Calu3 (cell line): Measurements from ENCODE around the gene OR2H1. TPM values are rescaled to one million over a fixed set of nuclear protein-coding genes. Genes with fewer than 3 reads are reported as not detected.

Experiments
- BruUV-seq: library from RNA; stranded (reverse); fragments of 400-500 nt; replicated peaks from 2 replicates; lab custom pipeline; 2021; lab: Mats Ljungman, UMichigan
- CTCF ChIA-PET: fragments of 300-600 bp; sonication (Branson Sonifier 250); formaldehyde crosslinking; loops from one replicate; lab custom pipeline; 2022; ENCODE audit warnings: antibody characterized with exemption; lab: Charles Lee
- DNase-seq: peaks from one replicate; pipeline ENCODE4 v3.0.0; 2022
- H3K27ac Mint-ChIP-seq: one replicate; pipeline ENCODE4 v1.8.0; 2022; ENCODE audit warnings: mixed read lengths; ENCODE audit not compliant: unreplicated experiment
- H3K27me3 Mint-ChIP-seq: one replicate; pipeline ENCODE4 v1.8.0; 2022; ENCODE audit warnings: mixed read lengths; ENCODE audit not compliant: unreplicated experiment
- H3K36me3 Mint-ChIP-seq: one replicate; pipeline ENCODE4 v1.8.0; 2022; ENCODE audit warnings: mild to moderate bottlenecking, moderate library complexity, mixed read lengths; ENCODE audit not compliant: insufficient read depth, unreplicated experiment
- H3K4me1 Mint-ChIP-seq: one replicate; pipeline ENCODE4 v1.8.0; 2022; ENCODE audit warnings: mild to moderate bottlenecking, low read depth, mixed read lengths; ENCODE audit not compliant: unreplicated experiment
- H3K4me3 Mint-ChIP-seq: one replicate; pipeline ENCODE4 v1.8.0; 2022; ENCODE audit warnings: mild to moderate bottlenecking, low read depth, moderate library complexity, mixed read lengths; ENCODE audit not compliant: unreplicated experiment
- H3K9me3 Mint-ChIP-seq: one replicate; pipeline ENCODE4 v1.8.0; 2022; ENCODE audit warnings: low read depth, mixed read lengths; ENCODE audit not compliant: unreplicated experiment
- intact Hi-C: fragments of 100-400 bp; cut with micrococcal nuclease; formaldehyde crosslinking; loops from one replicate; pipeline ENCODE4 v1.10.0; 2022; ENCODE audit not compliant: unreplicated experiment
- total RNA-seq: library from RNA; stranded (reverse); gene quantifications from 2 replicates; pipeline ENCODE4 v1.2.3, GENCODE V29; 2022
- TF ChIP-seq, protein P1 (sequence below): fragments of 200-600 bp; IDR thresholded peaks from one replicate; pipeline ENCODE4 v1.8.0; 2022; ENCODE audit warnings: antibody characterized with exemption; ENCODE audit not compliant: unreplicated experiment

Gene OR2H1
- total RNA-seq, 1 experiment from 2014 or later = not detected

DNA sequence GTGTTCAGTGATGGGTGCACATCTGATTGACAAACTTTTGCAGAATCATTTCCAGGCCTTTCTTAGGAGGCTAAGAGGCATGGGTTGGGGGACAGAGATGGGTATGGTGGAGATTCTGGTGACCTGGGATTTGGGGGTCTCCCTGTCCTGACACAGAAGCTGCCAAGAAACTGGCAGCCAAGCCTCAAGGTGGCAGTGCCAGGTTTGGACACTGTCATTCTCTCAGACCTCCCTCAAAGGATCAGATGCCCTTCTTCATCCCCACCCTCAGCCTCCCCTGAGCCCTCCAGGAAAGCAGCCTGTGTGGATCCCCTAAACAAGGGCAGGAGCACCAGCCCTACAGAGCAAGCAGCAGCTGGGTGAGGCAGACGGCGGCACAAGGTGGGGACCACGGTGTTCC, 48.9 kb downstream of the OR2H1 start:
- CTCF ChIA-PET = no interaction called here

DNA sequence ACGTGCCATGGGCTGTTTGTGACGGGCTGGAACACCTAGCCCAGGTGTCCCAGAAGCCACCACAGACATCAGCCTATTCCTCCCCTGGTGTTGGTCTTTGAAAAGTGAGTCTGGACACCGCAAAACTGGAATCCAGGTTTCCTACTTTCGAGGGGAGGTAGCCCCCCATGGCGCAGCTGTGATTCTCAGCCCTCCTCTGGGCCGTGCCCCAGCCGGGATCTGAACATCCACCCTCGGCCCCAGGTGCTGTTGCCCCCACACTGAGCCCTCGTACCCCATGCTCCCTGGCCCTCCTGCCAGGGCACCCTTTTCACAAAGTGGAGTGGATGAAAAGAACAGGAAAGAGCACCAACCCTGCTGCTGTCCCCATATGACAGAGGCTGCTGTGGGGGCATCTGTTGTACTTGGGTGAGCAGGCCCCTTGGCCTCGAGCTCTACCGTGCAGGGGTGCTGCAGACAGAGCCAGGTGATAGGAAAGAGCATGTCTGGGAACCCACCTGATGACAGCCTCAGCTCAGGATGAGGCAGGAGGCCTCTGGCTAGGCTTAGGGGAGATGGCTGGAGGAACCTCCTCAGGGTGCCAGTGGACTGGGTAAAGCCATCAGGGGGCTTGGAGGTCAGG, 49.6 kb downstream of the OR2H1 start:
- TF ChIP-seq, protein P1, sequence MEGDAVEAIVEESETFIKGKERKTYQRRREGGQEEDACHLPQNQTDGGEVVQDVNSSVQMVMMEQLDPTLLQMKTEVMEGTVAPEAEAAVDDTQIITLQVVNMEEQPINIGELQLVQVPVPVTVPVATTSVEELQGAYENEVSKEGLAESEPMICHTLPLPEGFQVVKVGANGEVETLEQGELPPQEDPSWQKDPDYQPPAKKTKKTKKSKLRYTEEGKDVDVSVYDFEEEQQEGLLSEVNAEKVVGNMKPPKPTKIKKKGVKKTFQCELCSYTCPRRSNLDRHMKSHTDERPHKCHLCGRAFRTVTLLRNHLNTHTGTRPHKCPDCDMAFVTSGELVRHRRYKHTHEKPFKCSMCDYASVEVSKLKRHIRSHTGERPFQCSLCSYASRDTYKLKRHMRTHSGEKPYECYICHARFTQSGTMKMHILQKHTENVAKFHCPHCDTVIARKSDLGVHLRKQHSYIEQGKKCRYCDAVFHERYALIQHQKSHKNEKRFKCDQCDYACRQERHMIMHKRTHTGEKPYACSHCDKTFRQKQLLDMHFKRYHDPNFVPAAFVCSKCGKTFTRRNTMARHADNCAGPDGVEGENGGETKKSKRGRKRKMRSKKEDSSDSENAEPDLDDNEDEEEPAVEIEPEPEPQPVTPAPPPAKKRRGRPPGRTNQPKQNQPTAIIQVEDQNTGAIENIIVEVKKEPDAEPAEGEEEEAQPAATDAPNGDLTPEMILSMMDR = no peak
- Mint-ChIP-seq H3K9me3 (peaks cover 3% of the 10 kb centered on the region), H3K4me1 (peaks cover 10% of the 10 kb centered on the region), H3K27ac (no peak overlapping the region), H3K36me3 (no peaks in the 10 kb centered on the region), H3K27me3 (no peaks in the 10 kb centered on the region), H3K4me3 (no peak overlapping the region)
- no TSS peak for BruUV-seq
- intact Hi-C loops = no loop called here
- CTCF ChIA-PET = no interaction called here
- DNase-seq = no peak

More for the DNA sequence above, 48.9 kb downstream of the OR2H1 start:
- TF ChIP-seq, protein P1 = no peak
- intact Hi-C loops = no loop called here
- no TSS peak for BruUV-seq
- Mint-ChIP-seq H3K4me1 (peaks cover 10% of the 10 kb centered on the region), H3K9me3 (peaks cover 3% of the 10 kb centered on the region), H3K36me3 (no peaks in the 10 kb centered on the region), H3K4me3 (no peak overlapping the region), H3K27me3 (no peaks in the 10 kb centered on the region), H3K27ac (no peak overlapping the region)
- DNase-seq = no peak

DNA sequence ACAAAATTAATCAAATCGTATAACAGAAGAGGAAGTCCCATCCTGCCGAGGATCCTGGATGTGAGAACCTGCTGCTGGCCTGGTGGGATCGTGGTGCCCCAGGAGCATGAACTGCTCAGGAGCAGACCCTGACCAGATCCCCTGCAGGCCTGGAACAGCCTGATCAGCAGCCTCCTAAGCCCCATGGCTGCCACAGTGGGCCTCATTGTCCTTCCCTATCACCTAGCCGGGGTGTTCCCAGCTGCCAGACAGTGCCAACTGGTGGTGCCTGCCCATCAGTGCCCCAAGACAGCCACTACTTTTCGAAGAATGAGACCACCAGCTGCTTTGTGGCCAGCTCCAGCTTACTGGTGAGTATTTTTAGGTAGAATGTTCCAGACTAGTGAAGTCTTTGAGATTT, 50.4 kb downstream of the OR2H1 start:
- Mint-ChIP-seq H3K9me3 (peaks cover 3% of the 10 kb centered on the region), H3K4me3 (no peak overlapping the region), H3K27ac (no peak overlapping the region), H3K4me1 (peaks cover 10% of the 10 kb centered on the region), H3K27me3 (no peaks in the 10 kb centered on the region), H3K36me3 (no peaks in the 10 kb centered on the region)
- BruUV-seq = no TSS peak
- CTCF ChIA-PET = no interaction called here
- DNase-seq = no peak
- intact Hi-C loops = no loop called here
- TF ChIP-seq, protein P1 = no peak

DNA sequence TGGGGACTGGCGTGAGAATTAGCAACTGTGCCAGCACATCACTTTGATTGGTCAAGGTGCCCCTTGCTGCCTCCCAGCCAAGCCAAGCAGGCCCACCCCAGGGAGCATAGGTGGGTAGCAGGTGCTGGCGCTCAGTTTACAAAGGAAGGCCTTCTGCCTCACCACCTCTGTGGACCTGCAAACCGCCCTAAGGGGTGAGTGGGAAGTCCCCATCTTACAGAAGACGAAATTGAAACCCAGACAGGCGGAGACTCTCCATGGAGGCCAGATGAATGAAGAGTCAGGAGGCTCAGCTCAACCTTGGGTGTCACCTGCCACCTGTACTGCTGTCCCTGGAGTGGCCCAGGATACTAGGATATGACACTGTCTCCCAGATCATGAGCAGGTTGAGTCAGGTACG, 52.3 kb downstream of the OR2H1 start:
- H3K36me3 Mint-ChIP-seq = no peaks in the 10 kb centered on the region
- DNase-seq = no peak
- H3K27me3 Mint-ChIP-seq = no peaks in the 10 kb centered on the region
- H3K9me3 Mint-ChIP-seq = peaks cover 3% of the 10 kb centered on the region
- H3K4me1 Mint-ChIP-seq = peaks cover 10% of the 10 kb centered on the region
- CTCF ChIA-PET = no interaction called here
- no peak overlapping the region for H3K27ac Mint-ChIP-seq
- H3K4me3 Mint-ChIP-seq = no peak overlapping the region
- TF ChIP-seq, protein P1 = no peak
- intact Hi-C loops = no loop called here
- BruUV-seq = no TSS peak
